Measurements from ENCODE around the gene TCF20.

The TCF20 gene

DNA sequence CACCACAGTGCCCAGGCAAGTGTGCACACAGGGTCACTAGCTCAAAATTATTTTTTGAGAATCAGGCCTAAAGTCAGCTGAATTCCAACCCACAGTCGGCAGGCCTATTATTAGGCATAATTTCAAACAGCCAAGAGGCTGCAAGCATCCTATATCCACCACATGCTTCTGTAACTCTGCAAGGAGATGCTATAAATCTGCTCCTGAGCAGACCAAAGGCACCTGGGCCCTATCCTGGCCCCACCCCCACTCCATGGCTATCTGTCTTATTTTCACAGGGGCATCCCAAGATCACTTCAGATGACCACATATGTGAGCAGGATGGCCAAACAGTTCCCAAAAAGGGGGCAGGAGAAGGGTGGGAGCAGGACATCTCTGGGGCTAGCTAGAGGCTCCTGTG, 44.6 kb downstream of the TCF20 start:
- TF ChIP-seq ZFX (IDR thresholded peaks at IDR 0.05; ENCODE audit: borderline replicate concordance) (no peak), CTCF (IDR thresholded peaks at IDR 0.05) (no peak)
- H3K27ac ChIP-seq, result no peak overlapping the region

- no peak overlapping the region for H3K27ac ChIP-seq
- TF ChIP-seq CTCF (IDR thresholded peaks at IDR 0.05) (no peak), ZFX (IDR thresholded peaks at IDR 0.05; ENCODE audit: borderline replicate concordance) (no peak)
Measured at GRCh38 chr22:42222140-42222539, 48.3 kb downstream of the TCF20 start.

Data from 22Rv1 (cell line).